LNCAP (cell line): Measurements from ENCODE around the gene SDK1.

Experiments used
- TF ChIP-seq, protein P1 (sequence below): fragments of 450-650 bp; IDR thresholded peaks from 2 replicates; pipeline ENCODE4 v1.5.1; 2017; ENCODE audit warnings: mild to moderate bottlenecking

Gene SDK1

DNA sequence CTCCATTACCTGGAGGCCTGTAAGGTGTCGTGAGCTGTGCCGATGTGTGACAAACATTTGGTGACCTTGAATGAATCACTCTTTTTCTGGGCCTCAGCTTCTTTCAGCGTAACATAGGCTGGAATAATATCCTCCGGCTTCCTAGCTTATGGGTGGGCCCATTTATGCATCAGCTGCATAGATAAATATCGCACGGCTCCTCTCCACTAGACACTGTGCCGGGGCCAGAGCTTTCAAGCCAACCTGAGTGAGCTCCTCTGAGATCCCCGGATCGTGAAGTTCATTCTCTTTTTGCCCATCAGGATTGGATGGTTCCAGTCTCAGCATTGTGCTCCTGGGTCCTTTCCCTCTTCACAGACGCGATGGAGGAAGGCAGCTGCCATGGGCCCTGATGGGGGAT lies 806.8 kb downstream of the SDK1 start:
- TF ChIP-seq, protein P1, sequence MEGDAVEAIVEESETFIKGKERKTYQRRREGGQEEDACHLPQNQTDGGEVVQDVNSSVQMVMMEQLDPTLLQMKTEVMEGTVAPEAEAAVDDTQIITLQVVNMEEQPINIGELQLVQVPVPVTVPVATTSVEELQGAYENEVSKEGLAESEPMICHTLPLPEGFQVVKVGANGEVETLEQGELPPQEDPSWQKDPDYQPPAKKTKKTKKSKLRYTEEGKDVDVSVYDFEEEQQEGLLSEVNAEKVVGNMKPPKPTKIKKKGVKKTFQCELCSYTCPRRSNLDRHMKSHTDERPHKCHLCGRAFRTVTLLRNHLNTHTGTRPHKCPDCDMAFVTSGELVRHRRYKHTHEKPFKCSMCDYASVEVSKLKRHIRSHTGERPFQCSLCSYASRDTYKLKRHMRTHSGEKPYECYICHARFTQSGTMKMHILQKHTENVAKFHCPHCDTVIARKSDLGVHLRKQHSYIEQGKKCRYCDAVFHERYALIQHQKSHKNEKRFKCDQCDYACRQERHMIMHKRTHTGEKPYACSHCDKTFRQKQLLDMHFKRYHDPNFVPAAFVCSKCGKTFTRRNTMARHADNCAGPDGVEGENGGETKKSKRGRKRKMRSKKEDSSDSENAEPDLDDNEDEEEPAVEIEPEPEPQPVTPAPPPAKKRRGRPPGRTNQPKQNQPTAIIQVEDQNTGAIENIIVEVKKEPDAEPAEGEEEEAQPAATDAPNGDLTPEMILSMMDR = no peak

DNA sequence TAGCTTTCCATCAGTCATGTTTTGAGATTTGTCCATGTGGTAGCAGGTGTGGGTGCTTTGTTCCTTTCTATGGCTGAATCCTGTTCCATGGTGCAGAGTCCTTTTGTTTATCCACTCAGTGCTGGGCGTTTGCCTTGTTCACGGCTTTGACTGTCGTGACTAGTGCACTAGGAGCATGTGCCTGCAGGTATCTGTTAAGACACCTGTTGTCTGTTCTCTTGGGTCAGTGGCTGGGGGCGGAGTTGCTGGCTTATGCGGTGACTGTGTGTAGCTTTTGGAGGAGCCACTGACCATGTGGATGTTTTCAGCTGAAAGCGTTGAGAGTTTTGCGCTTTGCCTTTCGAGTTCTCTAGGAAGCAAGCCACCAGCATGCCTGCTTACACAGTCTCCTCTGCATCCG lies 807.9 kb downstream of the SDK1 start:
- TF ChIP-seq, protein P1 = no peak

DNA sequence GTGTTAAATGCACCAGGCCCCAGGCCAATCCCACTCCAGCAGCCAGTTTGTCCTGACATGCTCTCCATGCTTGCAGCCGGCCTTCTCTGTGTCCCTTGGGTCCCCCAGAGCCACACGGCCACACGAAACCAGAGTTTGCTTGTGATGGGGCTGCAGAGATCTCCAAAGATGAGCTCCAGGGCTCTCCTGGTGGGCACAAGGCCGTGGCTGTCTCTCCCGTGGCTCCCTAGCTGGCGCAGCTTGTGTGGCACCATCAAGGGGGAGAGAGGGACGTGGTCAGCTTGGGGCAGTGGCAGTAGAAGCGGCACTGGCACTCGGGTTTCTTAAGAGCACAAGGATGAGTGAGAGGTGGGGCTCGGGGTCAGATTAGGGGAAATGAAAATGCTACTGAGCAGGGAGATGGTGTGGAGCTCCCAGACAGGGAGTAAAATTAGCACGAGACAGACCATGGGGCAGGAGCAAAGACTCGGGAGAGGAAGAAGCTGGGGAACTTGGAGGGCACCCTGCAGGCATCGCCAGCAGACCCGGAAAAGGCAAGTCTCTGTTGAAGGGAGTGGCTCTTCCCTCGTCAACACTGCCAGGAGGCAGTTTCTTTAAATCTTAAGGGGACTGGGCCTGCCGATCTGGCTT lies 808.5 kb downstream of the SDK1 start:
- TF ChIP-seq, protein P1 = no peak

DNA sequence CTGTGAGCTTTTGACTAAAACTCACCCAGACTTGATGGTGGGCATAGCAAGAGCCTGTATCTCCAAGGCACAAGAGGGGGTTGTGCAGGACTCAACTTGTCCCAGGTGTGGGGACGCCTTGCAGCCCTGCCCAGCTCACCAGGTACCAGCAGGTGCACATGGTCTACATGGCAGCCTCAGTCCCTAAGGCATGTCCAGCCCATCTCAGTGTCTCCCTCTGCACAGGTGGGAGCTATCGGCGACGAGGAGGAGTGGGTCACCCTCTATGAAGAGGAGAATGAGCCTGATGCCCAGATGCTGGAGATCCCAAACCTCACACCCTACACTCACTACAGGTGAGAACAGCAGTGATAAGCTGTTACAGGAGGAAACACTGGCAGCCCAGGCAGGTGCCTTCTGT lies 809.4 kb downstream of the SDK1 start:
- TF ChIP-seq, protein P1 = no peak

DNA sequence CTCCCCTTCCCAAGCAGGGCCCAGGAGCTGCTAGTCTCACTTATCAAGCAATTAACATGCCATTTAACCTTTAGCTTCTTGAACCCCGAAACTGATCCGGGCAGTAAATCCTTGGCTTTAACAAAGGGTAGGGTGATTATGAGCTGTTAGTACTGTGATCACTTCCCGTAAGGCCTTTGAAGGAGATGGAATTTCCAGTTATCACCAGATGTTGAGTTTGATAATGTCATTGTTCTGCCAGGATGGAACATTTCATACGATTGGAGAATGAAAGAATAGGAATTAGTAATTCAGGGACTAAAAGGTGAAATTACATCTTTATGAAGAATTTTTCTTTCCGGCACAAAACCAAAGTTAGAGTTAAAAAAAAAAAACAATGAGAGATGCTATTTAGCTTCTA lies 810.1 kb downstream of the SDK1 start:
- TF ChIP-seq, protein P1 = no peak

DNA sequence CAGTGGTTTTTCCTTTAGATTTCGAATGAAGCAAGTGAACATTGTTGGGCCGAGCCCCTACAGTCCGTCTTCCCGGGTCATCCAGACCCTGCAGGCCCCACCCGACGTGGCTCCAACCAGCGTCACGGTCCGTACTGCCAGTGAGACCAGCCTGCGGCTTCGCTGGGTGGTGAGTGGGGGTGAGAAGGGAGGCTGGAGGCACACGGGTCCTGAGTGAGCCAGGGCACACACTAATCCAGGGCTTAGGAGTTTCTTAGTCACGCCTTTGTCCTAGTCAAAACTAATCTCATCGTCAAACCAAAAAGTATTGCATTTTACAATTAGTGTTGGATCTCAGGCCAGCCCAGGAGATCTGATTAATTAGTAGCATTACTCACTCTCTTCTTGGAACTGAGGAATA lies 812.2 kb downstream of the SDK1 start:
- TF ChIP-seq, protein P1 = no peak

DNA sequence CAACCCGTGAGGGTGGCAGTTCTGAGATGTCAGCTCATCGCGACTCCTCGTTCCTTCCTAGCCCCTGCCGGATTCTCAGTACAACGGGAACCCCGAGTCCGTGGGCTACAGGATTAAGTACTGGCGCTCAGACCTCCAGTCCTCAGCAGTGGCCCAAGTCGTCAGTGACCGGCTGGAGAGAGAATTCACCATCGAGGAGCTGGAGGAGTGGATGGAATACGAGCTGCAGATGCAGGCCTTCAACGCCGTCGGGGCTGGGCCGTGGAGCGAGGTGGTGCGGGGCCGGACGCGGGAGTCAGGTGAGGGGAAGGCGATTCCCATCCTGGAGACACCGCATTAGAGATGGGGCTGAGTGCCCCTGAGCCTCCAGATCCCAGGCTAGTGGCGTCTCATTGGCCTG lies 812.9 kb downstream of the SDK1 start:
- TF ChIP-seq, protein P1 = no peak

DNA sequence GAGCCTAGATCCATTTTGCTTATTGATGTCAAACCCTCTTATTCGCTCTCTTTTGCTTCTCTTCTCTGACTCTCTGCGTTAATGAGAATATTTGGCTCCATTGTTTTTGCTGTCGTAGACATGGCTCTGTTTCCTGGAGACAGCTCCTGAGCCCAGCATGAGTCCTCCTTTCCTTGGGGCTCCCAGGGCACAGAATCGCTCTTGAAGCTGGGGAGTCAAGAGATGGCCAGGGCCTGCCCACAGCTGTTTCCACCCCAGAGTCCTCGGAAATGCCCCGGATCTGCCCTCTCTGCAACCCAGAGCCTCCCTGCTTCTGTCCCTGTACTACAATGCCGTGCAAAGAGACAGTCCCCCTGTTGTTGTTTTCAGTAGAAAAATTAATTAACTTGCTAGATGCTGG lies 814.4 kb downstream of the SDK1 start:
- TF ChIP-seq, protein P1 = no peak
